ENCODE results near the gene ZSCAN26.

- TF ChIP-seq, protein P1, sequence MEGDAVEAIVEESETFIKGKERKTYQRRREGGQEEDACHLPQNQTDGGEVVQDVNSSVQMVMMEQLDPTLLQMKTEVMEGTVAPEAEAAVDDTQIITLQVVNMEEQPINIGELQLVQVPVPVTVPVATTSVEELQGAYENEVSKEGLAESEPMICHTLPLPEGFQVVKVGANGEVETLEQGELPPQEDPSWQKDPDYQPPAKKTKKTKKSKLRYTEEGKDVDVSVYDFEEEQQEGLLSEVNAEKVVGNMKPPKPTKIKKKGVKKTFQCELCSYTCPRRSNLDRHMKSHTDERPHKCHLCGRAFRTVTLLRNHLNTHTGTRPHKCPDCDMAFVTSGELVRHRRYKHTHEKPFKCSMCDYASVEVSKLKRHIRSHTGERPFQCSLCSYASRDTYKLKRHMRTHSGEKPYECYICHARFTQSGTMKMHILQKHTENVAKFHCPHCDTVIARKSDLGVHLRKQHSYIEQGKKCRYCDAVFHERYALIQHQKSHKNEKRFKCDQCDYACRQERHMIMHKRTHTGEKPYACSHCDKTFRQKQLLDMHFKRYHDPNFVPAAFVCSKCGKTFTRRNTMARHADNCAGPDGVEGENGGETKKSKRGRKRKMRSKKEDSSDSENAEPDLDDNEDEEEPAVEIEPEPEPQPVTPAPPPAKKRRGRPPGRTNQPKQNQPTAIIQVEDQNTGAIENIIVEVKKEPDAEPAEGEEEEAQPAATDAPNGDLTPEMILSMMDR (IDR thresholded peaks at IDR 0.05): no peak
- TF ChIP-seq POLR2A (IDR thresholded peaks at IDR 0.05) (no peak), EP300 (IDR thresholded peaks at IDR 0.05) (no peak)
Observed at GRCh38 chr6:28269492-28269891, 2.5 kb downstream of the ZSCAN26 start.
